GM18505 (cell line): ENCODE measurements around the gene C17orf78.
"Not testable (repeated sequence)": the region's sequence is repeated elsewhere in the genome, so short reads cannot be mapped to it uniquely, and the experiment has no call there.

Source experiments
- ATAC-seq: cut with Tn5 transposase; IDR thresholded peaks from one replicate; pipeline ENCODE4 v1.9.1; 2021; ENCODE audit not compliant: unreplicated experiment
- POLR2A ChIP-seq: IDR thresholded peaks from 4 replicates; pipeline ENCODE4 v1.6.1; 2011; ENCODE audit warnings: borderline replicate concordance; ENCODE audit not compliant: insufficient read depth, insufficient read length; ENCODE audit errors: extremely low read depth

C17orf78 gene

DNA sequence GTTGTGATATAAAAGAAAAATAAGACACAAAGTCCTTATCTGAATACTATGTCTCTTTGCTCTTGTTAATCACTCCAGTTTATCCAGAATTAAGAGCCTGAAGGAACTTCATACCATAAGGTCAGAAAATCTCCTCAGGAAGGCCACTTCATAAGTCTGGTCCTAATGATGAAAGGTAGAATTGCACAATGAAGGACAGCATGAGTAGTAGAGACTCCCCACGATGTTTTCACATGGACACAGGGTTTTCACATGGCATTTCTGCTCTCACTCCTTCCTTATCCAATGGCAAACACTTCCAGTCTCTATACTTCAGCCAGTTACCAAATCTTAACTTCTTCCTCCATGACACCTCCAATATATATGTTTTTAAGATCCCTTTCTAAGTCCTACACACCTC lies 10.2 kb upstream of the C17orf78 start:
- TF ChIP-seq POLR2A: no peak
- ATAC-seq: no peak

- no peak for TF ChIP-seq POLR2A
- no peak for ATAC-seq
Observed at GRCh38 chr17:37368577-37368976, 7.2 kb upstream of the C17orf78 start.

DNA sequence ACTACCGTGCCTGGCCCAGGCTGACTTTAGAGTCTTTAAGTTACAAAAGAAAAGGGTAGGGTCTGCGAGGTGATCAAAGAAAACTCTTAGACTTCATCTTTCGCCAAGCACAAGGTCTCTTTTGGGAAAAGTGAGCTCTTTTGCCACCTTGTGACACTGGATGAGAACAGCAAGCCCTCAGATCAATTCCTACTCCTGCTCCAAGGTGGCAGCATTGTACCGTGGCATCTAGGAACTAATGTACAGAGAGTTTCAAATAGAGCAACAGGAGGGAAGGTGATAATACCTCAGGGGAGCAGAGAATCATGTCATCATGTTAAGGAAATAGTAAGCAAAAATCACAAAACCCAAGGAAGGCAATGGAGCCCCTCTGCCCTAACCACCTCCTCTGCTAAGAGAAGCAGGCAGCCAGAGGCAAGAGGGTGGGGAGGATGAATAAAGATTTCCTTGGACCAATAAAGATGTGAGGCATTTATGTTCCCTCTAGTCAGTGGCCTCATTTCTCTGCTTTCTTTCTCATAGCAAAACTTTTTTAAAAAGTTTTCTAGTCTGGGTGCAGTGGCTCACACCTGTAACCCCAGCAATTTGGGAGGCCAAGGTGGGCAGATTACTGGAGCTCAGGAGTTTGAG lies 2.1 kb upstream of the C17orf78 start:
- TF ChIP-seq POLR2A: no peak
- ATAC-seq: no peak

DNA sequence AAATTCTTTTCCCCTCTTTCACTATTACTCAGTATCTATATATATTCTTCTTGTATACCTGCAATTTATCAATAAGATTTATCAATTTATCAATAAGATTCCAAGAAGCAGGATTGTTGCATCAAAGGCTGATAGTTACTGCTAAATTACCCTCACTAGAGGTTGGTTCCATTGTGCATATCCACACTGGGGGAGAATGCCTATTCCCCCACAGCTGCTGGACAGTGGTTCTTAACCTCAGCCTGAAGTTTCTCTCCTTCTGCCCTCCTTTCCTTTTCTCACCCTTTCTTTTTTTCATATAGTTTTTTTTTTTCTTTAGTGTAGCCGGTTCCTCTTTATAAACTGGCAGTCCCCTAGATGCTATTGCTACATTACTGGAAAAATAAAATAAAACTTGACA lies 6.3 kb downstream of the C17orf78 start:
- no peak for TF ChIP-seq POLR2A
- ATAC-seq: no peak

DNA sequence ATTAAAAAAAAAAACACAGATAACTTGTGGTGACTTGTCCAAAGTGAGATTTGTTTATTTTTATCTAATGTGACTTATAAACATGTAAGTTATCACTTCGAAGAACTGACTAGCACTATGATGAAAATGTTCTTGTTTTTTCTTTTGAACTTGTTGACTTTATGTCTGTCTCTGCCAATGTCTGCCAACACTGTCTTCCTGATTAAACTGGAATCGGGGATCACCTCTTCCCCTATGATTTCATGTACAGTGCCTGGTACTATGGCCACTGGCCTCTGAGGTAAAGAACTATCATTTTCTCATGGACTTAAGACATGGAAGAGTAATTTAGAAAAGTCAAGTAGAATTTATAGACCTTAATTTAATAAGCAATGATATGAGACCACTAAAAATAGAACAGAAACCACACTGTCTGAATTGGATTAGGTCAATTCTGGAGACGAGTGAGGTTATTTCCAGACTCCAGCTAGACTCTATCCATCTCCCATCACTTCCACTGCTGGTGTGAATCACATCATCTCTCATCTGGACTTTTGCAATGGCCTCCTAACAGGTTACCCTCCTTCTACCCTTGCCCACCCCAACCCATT lies 8.9 kb downstream of the C17orf78 start:
- ATAC-seq: no peak
- no peak for TF ChIP-seq POLR2A

DNA sequence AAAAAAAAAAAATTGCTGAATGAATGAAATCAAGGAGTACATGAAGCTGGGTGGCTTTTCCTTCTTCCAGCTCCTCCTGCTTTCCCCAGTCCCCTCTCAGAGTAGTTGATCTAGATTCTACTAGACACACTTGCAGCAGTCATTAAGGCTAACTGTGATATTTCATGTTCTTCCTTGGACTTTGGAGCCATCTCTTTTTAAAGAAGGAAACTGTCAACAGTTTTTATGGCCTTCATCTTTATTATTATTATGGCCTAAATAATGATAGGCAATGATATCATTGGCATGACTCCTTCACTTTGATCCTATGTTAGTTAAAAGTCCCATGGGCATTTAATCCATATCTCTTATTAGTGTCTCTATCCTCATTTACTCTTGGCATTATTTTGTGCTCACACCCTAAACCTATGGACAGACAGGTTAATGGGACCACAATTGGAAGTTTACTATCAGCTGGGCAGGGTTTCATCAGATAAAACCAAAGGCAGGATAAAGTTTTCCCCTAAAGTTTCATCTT lies 9.7 kb downstream of the C17orf78 start:
- ATAC-seq: no peak
- no peak for TF ChIP-seq POLR2A

DNA sequence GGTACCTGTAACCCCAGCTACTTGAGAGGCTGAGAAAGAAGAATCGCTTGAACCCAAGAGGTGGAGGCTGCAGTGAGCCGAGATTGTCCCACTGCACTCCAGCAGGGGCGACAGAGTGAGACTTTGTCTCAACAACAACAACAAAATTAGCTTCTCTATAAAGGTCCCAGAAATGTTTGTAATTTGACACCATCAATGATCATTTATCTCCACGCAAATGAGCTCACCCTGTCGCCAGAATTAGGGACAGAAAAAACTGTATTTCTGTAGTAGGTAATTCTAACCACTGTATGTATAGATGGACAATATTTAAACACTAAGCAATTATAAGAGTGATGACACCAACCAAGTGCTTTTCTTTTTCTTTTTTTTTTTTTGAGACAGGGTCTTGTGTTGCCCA lies 10.7 kb downstream of the C17orf78 start:
- no peak for ATAC-seq
- no peak for TF ChIP-seq POLR2A

GRCh38 chr17:37388266-37388665 lies 12.5 kb downstream of the C17orf78 start:
- no peak for TF ChIP-seq POLR2A
- no peak for ATAC-seq

GRCh38 chr17:37389160-37389559 lies 13.4 kb downstream of the C17orf78 start:
- TF ChIP-seq POLR2A: no peak

DNA sequence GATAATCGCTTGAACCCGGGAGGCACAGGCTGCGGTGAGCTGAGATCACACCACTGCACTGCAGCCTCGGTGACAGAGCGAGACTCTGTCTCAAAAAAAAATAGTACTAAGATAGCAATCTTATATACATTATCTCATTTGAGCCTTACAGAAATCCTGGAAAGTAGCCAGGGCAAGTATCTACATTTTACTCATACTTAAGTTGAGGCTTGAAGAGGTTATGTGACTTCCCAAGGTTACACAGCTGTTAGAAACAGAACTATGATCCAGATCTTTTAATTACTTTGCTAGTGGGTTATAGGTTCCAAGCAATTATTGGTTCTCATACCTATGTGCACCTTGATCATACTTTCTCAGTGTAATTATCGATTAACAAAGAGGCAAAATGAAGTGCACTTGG lies 15.4 kb downstream of the C17orf78 start:
- no peak for ATAC-seq

More at GRCh38 chr17:37389160-37389559, 13.4 kb downstream of the C17orf78 start:
- no peak for ATAC-seq

GRCh38 chr17:37392024-37392590 lies 16.3 kb downstream of the C17orf78 start:
- no peak for TF ChIP-seq POLR2A
- no peak for ATAC-seq

More for the DNA sequence above, 15.4 kb downstream of the C17orf78 start:
- no peak for TF ChIP-seq POLR2A

- no peak for ATAC-seq
- no peak for TF ChIP-seq POLR2A
Observed at GRCh38 chr17:37393352-37393751, 17.6 kb downstream of the C17orf78 start.

DNA sequence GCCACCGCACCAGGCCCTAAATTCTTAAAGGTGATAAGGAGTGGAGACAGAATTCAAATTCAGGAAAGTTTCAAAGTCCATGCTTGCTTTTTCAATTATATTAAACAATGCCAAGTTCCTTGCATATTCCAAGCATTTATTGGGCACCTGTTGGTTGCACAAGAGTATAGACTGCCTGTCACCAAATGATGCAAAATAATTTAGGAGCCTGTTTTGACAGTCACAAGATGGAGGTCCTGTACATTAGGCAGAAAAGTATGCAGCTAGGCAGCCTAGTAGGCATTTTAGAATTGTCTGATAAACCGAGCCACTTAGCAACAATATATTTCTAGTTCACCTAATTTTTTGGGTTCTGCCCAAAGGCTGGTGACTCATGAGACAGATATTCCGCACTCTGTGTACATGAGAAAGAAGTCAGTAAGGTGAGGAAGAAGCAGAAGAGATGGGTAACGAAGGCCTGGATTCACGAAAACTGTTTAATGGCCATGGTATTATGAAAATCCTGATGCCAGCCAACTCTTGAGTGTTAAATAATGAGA lies 23.5 kb downstream of the C17orf78 start:
- no peak for ATAC-seq
- TF ChIP-seq POLR2A: no peak

DNA sequence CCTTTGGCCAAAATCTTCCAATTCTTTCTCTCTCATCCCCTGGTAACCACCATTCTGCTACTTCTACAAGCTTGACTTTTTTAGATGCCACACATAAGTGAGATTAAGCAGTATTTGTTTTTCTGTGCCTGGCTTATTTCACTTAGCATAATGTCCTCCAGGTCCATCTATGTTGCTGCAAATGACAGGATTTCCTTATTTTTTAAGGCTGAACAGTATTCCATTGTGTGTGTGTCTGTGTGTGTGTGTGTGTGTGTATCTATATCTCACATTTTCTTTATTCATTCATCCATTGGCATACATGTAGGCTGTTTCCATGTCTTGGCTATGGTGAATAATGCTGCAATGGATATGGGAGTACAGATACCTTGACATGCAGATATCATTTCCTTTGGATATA lies 24.7 kb downstream of the C17orf78 start:
- no peak for ATAC-seq
- no peak for TF ChIP-seq POLR2A

- ATAC-seq: not testable (repeated sequence)
Observed at GRCh38 chr17:37405522-37405921, 29.7 kb downstream of the C17orf78 start.
